ENCODE measurements around the gene WDR46.

DNA sequence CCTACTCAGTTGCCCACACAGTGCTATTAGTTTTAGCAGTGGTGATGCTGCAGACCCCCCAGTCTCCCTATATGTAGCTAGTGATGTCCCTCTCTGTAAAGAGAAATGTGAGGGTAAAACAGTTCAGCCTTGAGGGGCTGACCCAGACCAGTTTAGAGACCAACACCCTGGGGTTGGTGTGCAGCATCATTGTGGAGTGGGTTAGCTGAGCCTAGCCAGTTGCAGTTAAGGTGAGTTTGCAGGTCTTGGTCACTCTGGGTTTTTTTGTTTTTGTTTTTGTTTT lies 12.5 kb downstream of the WDR46 start:
- TF ChIP-seq CTCF (IDR thresholded peaks at IDR 0.05), result no peak
- no peak for TF ChIP-seq POLR2A (IDR thresholded peaks at IDR 0.05)

Measured in heart left ventricle (tissue), 13 donors.